GM19099 (cell line): ENCODE data around the gene HPX.
A peak's percentile ranks its signal among the peaks of the same experiment; 100 is the strongest.

Experiments used
- POLR2A ChIP-seq: IDR thresholded peaks from 3 replicates; pipeline ENCODE4 v1.6.1; 2011; ENCODE audit warnings: low read depth; ENCODE audit not compliant: insufficient read length; ENCODE audit errors: extremely low read depth

HPX gene

DNA sequence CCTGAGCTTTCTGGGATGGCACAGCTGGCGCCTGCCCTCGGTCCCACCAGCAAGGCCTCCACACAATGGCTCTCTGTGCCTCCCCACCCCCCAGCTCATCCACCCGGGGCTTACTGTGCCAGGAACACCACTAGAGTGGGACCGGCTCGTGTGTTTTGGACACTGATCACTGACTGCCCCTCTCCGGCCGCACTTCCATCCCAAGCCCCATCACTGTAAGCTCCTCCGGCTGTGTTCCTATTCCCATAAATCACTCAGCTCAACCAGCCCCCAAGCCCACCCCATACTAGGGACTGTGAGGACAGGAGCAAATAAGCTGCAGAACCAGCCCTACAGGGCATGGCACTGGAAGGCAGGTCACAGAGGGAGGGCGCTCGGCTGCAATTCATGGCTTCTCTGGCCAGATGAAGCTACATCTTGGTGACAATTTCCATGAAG, 29.2 kb downstream of the HPX start:
- no peak for TF ChIP-seq POLR2A

GRCh38 chr11:6410695-6411430, 29.9 kb downstream of the HPX start:
- TF ChIP-seq POLR2A: no peak

DNA sequence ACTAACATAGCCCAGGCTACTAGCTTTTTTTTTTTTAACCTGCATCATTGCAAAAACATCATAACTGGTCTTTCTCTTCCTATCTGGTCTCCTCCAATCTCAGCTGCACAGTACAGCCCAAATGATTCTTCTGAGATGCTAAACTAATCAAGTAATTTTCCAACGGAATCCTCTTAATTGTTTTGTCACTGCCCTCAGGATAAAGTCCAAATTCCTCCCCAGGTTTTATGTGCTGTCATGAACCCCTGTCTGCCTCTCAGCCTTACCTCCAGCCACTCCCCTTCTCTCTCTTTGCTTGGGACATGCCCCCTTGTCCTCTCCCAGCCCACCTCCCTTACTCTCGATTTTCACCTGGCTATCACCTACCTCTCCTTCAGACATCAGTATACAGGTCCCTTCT, 34.4 kb downstream of the HPX start:
- no peak for TF ChIP-seq POLR2A

- no peak for TF ChIP-seq POLR2A
Observed at GRCh38 chr11:6405846-6406245, 34.9 kb downstream of the HPX start.

- no peak for TF ChIP-seq POLR2A
Observed at GRCh38 chr11:6405052-6405667, 35.6 kb downstream of the HPX start.

GRCh38 chr11:6404342-6405051, 36.3 kb downstream of the HPX start:
- TF ChIP-seq POLR2A: no peak

DNA sequence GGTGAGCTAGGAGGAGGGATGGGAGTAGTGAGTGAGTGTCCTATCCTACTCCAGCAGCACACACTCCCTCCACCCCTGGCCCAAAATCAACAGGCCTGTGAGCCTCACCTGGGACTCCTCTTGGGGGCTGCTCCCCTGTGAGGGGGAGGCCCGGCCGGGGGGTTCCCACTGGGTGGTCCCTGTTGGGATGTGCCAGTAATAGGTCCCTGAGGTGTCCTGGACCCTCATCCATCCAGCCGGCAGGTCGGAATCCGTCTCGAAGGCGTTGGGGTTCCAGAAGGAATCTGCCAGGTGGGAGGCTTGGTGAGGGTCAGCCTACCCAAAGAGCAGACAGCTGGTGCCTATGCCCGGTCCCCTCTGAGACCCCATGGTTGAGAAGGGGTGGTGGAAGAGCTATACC, 37.2 kb downstream of the HPX start:
- no peak for TF ChIP-seq POLR2A

DNA sequence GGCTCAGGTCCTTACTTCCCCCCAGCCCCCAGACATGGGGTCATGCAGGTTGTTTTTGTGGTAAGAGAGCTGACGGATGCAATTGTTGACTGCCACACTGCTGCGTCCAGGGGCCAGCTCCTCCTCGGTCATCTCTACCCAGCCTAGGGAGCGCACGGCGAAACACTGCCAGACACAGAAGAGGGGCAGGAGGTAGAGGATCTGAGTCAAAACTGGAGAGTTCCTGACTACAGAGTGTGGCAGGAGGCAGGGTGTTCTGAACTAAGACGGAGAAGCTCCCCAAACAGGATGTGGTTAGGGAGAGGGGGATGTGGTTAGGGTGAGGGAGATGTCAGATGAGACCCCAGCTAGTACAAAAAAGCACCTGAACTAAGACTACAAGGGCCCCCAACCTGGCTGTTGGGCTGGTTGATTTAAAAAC, 38.2 kb downstream of the HPX start:
- TF ChIP-seq POLR2A: peak; percentile 21

- no peak for TF ChIP-seq POLR2A
Observed at GRCh38 chr11:6402061-6402470, 38.7 kb downstream of the HPX start.

DNA sequence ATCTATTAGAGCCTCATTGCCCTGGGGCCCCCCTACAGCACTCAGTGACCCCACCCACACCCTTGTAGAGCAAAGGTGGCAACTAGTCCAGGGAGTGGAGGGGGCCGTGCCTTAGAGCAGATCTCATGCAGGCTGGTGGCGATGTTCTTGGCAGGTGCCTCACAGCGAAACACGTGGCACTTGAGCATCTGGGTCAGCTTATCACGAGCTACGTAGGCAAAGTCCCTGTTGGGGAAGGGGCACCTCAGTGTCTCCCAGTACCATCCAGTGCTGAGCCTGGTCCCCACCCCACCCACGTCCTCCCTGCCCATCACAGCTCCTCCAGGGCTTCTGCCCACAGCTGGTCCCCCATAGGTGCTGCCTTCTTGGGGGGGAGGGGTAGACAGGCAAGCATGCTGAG, 39.3 kb downstream of the HPX start:
- no peak for TF ChIP-seq POLR2A

- TF ChIP-seq POLR2A: no peak
Observed at GRCh38 chr11:6400431-6401345, 40.1 kb downstream of the HPX start.

DNA sequence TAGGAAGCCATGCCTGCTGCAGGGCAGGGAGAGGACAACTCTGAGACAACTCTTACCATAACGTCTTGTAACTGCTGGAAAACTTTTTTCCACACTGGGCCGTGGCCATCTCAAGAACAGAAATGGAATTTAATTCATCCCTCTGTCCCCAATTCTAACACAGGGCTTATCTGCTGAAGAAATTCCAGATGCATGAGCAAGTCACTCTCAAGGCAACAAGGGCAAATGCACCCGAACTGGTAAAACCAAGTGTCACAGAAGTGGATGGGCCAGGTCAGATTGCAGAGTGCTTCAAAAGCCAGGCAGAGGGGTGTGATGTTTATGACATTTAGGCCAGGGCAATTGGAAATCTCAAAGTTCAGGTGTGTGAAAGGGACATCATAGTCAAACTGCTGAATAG, 43.2 kb downstream of the HPX start:
- no peak for TF ChIP-seq POLR2A

DNA sequence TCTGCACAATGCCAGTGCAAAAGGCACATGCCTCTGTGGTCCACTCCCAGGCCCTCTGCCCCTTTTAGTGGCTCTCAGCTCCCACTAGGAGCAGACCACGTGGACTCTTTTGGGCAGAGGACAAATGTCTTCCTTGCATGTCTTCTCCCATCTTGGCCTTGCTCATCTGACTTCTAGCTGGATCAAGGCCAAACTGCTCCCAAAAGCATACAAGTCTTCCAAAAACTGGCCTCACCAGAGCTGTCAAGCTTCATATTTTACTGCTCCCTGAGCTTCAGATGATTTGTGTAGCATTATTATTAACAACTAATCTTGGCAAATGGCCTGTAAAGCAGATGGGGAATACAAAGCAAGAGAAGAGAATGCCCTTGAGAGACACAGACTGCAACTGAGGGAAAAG, 43.6 kb downstream of the HPX start:
- TF ChIP-seq POLR2A: no peak

GRCh38 chr11:6395470-6396060, 45.2 kb downstream of the HPX start:
- TF ChIP-seq POLR2A: no peak

DNA sequence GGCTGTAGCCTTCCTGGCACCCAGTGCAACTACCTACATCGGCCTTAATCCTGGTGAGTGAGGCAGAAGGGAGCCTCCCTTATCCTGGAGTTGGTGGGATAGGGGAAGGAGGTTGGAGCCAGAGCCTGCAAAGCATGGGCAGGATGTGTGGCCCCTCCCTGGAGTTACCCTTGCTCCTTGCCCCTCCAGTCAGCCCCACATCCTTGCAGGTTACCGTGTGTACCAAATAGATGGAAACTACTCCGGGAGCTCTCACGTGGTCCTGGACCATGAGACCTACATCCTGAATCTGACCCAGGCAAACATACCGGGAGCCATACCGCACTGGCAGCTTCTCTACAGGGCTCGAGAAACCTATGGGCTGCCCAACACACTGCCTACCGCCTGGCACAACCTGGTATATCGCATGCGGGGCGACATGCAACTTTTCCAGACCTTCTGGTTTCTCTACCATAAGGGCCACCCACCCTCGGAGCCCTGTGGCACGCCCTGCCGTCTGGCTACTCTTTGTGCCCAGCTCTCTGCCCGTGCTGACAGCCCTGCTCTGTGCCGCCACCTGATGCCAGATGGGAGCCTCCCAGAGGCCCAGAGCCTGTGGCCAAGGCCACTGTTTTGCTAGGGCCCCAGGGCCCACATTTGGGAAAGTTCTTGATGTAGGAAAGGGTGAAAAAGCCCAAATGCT, 46.7 kb downstream of the HPX start:
- TF ChIP-seq POLR2A: no peak
